GM21367 (cell line): ENCODE data around the gene ENOSF1.
"Not testable (repeated sequence)": the region's sequence is repeated elsewhere in the genome, so short reads cannot be mapped to it uniquely, and the experiment has no call there.

Source experiments
- ATAC-seq: cut with Tn5 transposase; IDR thresholded peaks from one replicate; pipeline ENCODE4 v1.9.1; 2021; ENCODE audit not compliant: unreplicated experiment

Gene ENOSF1

DNA sequence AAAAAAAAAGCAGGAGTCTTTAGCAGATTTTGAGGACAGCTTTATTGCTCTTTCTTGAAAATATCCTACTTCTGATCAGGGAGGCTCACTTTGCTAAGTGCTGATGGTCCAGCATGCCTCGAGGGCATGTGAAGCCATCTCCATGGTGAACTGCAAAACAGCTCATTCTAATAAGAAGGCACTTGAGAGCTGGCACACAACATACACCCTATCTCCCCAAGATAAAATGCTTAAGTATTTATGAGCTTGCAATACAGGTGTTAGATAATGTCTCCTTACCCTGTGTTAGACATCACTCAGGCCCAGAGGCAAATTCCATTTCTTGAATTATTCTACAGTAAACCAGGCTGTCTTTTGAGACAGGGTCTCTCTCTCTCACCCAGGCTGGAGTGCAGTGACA lies 2.7 kb downstream of the ENOSF1 start:
- ATAC-seq = no peak

DNA sequence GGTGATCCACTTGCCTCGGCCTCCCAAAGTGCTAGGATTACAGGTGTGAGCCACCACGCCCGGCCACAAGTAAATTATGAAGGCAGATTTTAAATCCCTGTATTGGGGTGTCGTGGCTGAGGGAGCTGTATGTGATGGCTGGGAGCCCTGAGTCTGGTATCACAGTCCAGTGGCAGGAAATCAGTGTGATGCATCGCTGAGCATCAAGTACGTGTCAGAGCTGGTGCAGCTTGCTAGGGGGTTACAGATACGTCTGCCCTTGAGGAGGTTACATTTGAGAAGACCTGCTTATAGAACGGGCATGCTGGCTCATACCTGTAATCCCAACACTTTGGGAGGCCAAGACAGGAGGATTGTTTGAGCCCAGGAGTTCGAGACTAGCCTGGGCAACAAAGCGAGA lies 4.3 kb downstream of the ENOSF1 start:
- no peak for ATAC-seq

DNA sequence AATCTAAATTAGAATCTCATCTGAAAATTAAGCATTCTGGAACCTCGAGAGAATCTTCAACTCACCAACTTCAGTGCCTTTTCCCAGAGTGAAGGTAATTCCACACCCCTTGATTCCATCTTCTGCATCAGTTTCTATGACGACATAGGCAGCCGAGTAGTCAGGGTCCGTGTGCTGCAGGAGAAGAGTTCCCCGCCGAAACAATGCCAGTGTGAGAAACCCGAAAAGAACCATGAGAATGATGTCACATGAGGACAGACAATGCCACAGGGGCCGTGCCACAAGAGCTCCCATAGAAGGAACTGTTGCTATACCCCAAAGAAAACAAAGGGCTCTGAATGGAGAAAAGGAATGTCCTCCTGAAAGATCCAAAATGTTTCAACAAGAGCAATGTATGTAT lies 6.0 kb downstream of the ENOSF1 start:
- ATAC-seq = no peak

DNA sequence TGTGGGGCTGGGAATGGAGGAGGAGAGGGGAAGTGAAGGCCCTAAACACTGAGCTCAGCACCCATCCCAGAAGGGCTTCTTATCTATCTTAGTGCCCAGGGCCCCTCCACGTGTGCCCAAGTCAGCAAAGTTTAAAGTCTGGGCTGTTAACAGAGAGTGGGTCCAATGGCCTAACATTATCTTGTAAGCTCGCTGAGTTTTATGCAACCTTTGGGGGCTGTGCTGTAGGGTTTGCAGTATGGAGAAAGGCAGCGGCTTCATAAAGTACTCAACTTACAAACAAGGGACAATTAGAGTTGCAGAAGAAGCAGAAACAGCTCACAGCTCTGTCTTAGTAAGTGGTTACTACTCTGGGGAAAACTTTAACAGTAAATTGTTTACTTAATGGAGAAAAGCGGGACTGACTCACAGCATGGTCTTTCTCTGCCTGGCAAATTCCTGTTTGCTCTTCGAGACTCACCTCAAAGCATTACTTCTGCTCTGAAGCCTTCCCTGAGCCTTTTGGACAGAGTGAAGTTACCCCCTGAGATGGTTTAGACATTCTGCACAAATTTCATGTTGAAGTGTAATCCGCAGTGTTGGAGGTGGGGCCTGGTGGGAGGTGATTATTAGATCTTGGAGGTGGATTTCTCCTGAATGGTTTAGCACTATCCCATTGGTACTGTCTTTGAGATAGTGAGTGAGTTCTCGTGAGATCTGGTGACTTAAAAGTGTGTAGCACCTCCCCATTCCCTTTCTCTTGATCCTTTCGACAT lies 9.0 kb downstream of the ENOSF1 start:
- no peak for ATAC-seq

DNA sequence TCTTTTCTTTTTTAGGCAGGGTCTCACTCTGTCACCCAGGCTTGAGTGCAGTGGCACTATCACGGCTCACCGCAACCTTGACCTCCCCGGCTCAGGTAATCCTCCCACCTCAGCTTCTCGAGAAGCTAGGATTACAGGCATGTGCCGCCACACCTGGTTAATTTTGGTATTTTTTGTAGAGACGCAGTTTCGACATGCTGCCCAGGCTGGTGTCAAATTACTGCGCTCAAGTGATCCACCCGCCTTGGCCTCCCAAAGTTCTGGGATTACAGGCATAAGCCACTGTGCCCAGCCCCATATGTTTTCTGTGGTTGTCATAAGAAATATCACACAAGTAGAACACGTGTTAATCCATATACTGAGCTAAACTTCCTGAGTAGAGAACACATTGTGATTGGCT lies 14.6 kb downstream of the ENOSF1 start:
- ATAC-seq = no peak

DNA sequence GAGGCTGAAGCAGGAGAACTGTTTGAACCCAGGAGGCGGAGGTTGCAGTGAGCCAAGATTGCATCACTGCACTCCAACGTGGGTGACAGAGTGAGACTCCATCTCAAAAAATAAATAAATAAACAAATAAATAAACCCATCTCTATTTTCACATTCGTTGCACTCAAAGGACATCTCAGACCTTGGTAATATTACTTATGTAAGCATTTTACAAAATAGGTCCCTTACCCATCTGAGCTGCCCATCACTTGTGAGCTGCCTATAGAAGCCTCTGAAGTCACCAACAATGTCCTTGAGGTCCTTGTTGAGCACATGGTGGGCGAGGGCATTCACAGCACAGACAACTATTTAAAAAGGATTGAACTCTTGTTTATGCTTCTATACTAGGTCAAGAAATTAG lies 15.4 kb downstream of the ENOSF1 start:
- ATAC-seq = no peak

DNA sequence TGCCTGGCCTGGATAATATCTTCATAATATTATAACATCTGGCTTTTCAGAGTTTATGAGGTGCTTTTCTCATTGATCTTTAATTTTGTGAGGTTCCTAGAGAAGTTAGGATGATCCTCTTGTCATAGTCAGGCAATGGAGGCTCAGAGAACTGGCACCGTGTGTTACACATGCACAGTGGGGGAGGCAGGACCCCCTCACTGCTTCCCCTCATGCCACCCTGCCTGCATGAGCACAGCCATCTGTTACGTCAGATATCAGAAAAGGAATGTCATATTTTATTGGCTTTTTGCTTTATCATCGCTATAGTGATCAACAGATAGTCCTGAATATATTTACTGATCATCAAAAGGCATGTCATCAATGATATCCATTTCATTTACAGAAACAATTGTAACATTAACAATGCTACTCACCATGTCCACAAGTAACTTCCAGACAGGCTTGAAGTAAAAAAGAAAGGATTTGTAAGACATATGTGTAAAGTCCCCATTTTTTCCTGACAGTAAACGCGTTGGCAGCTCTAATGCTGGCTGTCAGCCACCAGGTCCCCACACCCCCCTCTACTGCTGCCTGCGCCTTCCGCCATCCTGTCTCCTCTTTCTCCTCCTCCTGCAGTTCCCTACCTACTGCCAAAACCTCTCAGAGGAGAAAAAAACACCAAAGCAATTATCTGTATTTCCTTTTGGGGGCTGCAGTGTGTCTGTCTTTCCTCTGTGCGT lies 18.8 kb downstream of the ENOSF1 start:
- no peak for ATAC-seq

DNA sequence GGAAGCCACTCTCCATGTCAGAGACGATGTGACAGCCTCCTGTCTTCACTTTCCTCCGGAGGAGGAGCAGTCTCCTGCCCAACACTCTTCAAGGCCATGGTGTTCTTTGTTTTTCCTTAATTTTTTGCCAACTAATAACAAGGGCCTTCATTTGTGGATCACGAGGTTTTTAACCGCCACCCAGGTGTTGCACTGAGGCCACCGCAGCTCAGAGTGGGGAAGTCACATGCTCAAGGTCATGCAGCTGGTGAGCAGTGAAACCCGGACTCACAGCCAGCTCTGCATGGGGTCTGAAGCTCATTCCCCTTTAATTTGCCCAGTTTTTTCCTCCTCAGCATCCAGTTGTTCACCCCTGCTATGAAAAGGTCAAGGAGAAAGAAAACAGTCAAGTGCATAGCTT lies 19.6 kb downstream of the ENOSF1 start:
- ATAC-seq = no peak

DNA sequence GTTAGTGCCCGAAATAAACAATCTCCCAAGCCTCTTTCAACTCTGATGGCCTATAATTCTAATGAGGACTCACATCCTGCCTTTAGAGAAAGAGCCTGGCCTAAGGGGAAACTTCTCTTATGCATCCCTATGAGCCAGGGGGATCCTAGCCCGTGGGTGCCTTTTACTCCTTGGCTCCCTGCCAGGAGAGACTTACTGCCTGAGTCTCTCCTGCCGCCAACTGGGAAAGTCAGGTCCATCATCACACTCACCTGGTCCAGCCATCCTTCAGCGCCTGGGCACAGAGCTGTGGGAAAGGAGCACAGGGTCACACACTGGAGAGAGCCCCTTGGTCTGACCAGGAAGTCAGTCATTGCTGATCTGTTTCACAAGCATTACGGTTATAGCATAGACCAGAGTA lies 24.1 kb downstream of the ENOSF1 start:
- no peak for ATAC-seq

DNA sequence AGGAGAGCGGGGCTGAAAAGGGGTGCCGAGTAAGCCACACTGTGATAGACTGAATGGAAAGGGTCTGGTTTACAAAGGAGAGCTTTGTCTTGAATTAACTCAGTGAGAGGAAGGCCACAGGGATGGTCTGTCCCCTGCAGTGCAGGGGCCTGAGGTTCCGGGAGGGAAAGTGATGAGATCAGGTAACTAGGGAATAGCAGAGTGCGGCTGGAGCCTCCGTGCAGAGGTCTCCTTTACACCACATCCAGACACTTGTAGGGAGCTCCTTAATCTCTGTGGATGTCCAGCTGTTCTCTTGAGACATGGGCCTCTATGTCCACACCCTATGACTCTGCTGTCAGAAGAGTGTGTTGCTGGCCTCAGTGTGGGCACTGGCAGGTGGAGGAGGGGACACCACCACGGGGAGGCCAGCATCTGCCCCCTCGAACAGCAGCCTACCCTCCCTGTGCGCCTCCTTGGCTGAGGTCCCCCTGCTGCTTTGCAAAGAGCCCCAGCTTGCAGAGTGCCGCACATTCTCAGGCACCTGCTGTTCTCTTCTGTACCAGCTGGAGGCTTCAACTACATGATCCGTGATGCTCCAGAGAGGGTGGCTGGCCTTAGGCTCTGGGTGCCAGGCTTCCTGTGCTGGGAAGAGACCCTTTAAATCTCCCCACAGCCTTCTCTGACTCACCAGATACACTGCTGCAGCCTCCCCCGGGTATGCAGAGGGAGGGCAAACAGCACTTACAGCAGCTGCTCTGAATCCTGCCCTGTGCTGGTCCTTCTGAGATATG lies 25.9 kb downstream of the ENOSF1 start:
- ATAC-seq = no peak

DNA sequence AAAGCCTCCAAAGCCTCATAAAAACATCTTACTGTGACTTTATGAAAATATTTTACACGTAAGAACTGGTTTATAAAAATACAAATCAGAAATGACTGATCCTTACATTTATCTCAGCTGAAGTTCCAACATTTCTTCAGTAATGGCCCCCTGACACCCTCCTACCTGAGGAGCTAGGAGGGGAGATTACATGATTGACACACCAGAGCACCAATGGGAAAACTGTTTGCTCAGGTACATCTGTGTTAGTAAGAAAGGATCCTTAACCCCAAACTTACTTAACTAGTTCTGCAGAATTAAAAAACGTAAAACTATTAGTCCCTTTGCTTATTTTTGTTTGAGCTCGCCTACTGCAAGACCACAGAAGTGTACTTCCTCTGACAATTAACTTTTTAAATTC lies 27.0 kb downstream of the ENOSF1 start:
- no peak for ATAC-seq

DNA sequence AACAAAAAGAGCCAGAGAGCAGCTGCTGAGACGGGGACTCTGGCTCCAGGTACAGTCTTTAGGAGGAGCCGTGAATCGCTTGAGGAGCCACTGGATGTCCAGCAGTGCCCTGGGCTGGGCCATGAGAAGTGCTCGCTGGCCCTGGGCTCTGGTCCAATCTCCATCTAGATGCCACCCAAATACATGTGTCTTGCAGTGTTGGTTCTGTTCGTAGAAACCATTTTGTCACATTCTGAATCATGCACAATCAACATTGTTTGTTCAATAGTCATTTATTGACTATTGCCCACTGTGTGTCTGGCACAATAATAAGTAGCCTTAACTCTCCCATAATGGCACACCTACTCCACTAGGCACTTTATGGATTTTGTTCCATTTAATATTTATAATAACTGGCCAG lies 28.9 kb downstream of the ENOSF1 start:
- ATAC-seq = no peak

DNA sequence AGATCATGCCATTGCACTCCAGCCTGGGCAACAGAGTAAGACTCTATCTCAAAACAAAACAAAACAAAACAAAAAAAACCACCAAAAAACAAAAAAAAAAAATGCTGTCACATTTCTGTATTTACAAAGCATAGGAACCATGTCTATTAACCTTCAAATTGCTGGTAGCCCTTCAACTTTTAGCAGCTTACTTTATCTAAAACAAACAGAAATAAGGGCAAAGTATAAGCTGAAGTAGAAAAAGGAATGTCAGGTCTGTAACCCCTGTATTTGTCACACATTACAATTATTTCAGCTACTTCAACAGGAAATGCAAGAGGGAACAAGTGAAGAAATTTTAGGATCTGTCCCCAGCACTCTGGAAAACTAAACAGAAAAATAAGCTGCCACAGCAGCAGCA lies 29.6 kb downstream of the ENOSF1 start:
- ATAC-seq = no peak

DNA sequence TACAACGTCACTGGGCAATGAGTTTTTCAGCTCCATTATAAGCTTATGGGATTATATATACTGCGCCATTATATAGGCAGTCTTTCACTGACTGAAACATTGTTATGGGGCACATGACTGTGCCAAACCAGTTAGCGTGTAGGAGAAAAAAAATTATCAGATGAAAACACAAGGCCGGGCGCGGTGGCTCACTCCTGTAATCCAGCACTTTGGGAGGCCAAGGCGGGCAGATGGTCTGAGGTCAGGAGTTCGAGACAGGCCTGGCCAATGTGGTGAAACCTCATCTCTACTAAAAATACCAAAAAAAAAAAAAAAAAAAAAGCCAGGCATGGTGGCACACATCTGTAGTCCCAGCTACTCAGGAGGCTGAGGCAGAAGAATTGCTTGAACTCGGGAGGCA lies 30.0 kb downstream of the ENOSF1 start:
- ATAC-seq = not testable (repeated sequence)

DNA sequence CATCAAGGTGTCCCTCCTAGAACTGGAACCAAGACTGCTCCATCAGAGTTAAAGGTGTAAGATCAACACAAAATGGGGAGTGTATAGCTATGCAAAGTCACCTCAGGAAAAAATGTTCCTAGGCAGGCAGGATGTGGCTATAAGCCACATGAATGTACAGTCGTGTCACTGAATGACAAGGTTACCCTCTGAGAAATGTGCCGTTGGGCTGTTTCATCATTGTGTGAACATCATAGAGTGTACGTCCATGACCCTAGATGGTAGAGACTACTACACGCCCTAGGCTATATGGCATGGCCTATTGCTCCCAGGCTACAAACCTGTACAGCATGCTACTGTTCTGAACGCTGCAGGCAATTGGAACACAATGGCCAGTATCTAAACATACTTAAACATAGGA lies 30.4 kb downstream of the ENOSF1 start:
- ATAC-seq = no peak

DNA sequence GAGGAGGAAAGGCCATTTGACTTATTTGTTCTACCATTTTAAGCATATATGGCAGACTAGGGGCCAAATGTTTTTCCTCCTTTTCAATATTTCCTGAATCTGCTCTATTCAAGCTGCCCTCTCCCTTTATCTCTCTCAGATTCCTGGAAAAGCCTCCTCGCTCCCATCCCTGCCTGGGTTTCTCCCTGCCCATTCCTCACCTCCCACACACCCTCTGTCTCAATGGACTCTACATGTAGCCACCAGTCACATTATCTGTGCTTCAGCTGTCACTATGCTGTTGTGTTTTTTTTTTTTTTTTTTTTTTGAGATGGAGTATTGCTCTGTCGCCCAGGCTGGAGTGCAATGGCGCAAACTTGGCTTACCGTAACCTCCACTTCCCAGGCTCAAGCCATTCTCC lies 32.0 kb downstream of the ENOSF1 start:
- no peak for ATAC-seq

DNA sequence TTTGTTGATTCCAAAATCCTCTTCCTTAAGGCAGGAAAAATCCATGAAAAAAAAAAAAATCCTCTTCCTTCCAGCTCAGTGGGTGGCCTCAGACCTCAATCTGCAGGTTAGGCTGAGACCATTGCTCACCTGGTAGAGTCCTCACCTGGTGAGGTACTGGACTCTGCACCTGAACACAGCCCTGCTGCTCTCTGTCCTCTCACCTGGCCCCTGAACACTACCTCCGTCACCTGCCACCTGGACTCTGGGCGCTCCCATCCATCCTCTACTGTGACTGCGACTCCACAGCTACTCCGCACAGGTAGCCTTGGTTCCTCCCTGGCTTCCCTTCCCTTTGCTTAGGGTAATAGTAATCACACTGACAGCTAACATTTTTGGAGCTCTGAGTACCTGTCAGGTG lies 32.9 kb downstream of the ENOSF1 start:
- no peak for ATAC-seq

DNA sequence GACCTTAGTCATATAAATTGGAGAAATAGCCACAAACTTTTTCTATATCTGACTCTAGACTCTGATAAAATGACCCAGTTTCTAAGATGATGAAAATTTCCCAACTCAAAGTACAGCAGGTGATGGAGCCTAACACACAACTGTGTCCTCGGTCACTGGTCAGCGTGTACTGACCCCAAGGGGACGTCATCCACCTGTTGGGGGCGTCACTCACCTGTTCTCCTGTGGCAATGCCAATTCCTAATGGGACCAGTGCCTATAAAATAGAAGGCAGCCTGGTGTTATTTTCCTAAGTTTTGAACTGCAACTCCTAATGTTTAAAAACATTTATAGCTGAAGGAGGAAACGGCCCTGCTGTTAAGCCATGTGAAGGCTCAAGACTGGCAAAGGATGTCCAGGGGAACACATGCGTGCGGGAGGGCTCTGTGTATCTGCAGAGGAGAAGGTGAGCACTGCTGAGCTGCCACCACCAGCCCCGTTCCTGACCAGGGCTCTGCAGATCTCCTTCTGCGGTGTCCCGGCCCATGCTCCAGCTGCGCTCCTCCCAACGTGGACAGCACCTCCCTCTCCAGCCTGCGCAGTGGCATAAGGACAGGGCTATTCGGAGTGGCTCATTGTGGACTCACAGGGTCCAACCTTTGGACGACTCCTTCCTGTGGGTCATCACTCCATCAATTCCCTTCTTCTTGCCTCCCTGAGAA lies 33.8 kb downstream of the ENOSF1 start:
- no peak for ATAC-seq

DNA sequence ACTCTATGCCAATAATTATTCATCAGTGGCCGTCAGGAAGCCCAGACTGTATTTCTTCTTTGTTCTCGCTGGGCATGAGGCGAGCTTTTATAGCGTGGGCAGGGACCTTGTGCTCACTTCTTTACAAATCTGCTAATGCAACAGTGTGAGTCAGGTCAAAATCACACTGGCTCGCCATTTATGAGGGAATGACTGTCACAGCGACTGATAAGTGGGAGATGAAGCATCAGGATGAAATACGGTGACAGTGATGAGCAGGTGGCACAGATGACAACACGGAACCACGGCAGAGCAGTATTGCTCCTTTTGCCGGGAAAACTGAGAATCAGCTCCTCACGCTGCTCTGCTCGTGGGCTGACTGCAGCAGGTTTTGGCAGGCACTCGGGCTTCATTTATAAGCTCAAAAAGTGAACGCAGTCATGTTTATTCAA lies 34.5 kb downstream of the ENOSF1 start:
- no peak for ATAC-seq

DNA sequence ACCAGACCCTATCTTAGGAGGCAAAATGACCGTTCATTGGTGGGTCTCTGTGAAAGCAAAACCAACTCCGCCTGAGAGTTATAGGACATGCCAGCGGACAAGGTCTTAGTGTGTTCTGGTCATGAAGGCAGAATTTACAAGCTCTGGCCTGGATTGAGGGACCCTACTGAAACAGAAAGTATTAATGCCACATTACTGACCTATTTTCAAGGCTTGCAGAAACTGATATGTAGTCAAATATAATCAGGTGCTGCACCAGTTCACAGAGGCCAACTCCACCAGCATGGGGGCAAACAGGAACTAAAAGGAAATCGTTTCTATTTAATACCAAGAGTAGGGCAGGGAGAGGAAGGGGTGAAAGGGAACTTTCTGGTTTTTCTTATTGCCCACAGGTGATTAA lies 35.3 kb downstream of the ENOSF1 start:
- ATAC-seq = no peak

DNA sequence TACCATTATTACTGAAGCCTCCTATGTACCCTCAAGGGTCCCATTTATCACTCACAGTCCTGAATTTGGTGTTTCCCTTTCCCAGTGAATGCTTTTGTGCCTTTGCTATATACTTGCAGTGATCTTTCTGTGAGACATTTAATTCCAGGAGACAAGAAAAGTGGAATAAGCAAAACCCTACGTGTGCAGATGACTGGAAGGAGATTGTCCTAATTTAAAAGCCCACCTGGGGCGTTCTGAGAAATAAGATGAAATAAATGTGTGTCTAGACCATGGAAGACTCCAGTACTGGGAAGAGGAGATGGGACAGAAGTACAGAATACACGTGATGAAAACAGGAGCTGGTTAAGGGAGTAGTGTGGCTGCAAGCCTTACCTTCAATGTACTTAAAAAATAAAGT lies 35.7 kb downstream of the ENOSF1 start:
- no peak for ATAC-seq
